Activated T-cell treated with anti-CD3 and anti-CD28 coated beads for 48 hours (primary cell): ENCODE results near the gene CD2.

Experiments used
- DNase-seq: peaks from one replicate; pipeline ENCODE4 v3.0.0-alpha.2; 2020; ENCODE audit warnings: low read depth

CD2 gene

GRCh38 chr1:116777831-116778830 lies 23.9 kb downstream of the CD2 start:
- DNase-seq: no peak

GRCh38 chr1:116781034-116781433 lies 26.8 kb downstream of the CD2 start:
- no peak for DNase-seq

- no peak for DNase-seq
Observed at GRCh38 chr1:116785006-116785405, 30.8 kb downstream of the CD2 start.

GRCh38 chr1:116786049-116786448 lies 31.8 kb downstream of the CD2 start:
- no peak for DNase-seq

GRCh38 chr1:116791727-116792126 lies 37.5 kb downstream of the CD2 start:
- DNase-seq: no peak

- no peak for DNase-seq
Observed at GRCh38 chr1:116793357-116793935, 39.2 kb downstream of the CD2 start.

- DNase-seq: no peak
Observed at GRCh38 chr1:116794371-116794770, 40.1 kb downstream of the CD2 start.

GRCh38 chr1:116794804-116795481 lies 40.7 kb downstream of the CD2 start:
- DNase-seq: no peak

- no peak for DNase-seq
Observed at GRCh38 chr1:116795482-116795829, 41.2 kb downstream of the CD2 start.

- no peak for DNase-seq
Observed at GRCh38 chr1:116804736-116805135, 50.5 kb downstream of the CD2 start.

GRCh38 chr1:116805398-116805797 lies 51.2 kb downstream of the CD2 start:
- DNase-seq: no peak

GRCh38 chr1:116806245-116806644 lies 52.0 kb downstream of the CD2 start:
- DNase-seq: peak; percentile 71

- no peak for DNase-seq
Observed at GRCh38 chr1:116806671-116807070, 52.4 kb downstream of the CD2 start.

GRCh38 chr1:116807394-116808199 lies 53.4 kb downstream of the CD2 start:
- DNase-seq: no peak

GRCh38 chr1:116808200-116808847 lies 54.1 kb downstream of the CD2 start:
- DNase-seq: no peak

GRCh38 chr1:116808848-116809508 lies 54.7 kb downstream of the CD2 start:
- no peak for DNase-seq

GRCh38 chr1:116811321-116811720 lies 57.1 kb downstream of the CD2 start:
- no peak for DNase-seq

- DNase-seq: no peak
Observed at GRCh38 chr1:116814926-116815723, 60.9 kb downstream of the CD2 start.

- peak; percentile 79 for DNase-seq
Observed at GRCh38 chr1:116817582-116818064, 63.4 kb downstream of the CD2 start.
